Stimulated activated CD4-positive, alpha-beta T cell treated with anti-CD3 and anti-CD28 coated beads, Interleukin-15, amount 100 ng/mL, for 24 hours (primary cell): ENCODE results near the gene DR1.
A peak's percentile ranks its signal among the peaks of the same experiment; 100 is the strongest.

ENCODE experiments used
- DNase-seq: peaks from one replicate; pipeline ENCODE4 v3.0.0-alpha.2; 2020

The DR1 gene

DNA sequence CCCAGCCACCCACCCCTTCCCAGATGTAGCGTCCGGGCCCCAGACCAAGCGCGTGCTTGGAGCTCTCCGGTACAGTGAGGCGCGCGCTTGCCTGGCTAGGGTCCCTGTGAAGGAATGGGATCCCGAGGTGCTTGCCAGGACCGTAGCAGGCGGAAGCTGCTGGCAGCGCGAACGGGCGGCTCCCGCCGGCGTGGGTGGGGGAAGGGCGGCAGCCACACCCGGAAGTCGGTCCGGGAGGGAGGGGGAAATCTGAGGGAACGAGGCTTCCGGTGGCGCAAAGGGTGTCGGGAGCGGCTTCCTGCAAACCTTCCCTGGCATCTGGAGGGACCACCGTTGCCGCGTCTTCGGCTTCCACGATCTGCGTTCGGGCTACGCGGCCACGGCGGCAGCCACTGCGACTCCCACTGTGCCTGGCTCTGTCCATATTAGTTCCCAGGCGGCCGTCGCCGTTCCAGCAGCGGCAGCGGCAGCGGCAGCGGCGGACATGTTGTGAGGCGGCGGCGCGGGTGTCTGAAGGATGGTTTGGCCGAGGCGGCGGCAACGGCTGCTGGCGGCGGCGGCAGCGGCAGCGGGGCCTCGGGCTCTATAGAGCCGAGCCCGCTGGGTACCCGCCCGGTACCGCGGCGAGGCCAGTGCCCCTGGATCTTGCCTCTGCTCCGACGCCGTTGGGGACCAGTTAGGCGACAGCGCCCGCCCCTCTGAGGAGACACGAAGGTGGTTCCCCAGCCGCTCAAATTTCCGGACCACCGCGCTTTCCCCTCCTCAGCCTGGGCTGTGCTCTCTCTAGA is at the start of gene DR1:
TSS of gene DR1 (plus strand) at position 275 of the 788 bp plus-strand sequence. CDS start 739 bp downstream, outside the sequence.
- DNase-seq, result peak; percentile 96

DNA sequence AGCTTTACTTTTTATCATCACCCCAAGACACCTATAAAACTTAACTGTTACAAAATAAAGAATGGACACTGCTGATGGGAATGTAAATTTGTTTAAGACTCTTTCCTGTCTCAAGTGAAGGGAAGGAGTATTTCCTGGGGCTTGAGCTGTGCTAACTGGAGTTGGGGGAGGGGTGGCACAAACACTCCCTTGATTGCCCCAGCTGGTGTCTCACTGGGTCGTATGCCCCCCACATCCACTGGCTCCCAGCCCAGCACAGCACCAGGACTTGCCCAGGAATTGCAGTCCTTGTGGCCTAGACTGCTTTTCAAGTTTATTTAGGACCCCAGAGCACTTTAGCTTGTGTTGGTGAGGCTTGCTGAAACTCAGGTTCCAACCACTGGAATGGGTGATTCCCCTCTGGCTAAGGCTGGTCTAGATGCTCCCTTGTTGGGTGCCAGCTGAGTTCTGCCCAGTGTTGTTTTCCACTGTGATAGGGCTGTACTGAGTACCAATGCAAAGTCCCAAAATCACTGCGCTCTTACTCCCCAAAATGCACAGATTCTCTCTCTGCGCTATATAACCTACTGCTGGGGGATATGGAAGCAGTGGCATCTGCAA is 49.1 kb upstream of the DR1 start:
- no peak for DNase-seq

DNA sequence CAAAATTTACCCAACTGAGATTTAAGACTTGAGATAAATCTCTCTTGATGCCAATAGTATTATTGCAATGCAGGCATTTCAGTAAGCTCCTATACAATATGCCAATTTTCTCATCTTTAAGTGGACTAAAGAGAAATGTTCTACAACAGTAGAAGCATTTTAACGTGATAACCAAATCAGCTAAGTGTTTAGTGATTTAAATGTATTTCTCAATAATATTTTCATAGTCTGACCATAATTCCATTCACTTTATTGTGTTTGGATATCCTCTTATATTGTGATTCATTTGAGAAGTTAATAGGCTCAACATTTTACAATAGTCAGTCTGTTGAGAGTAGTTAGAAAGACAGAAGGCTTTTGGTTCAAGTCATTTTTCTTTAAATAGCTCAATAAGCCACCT is 44.6 kb upstream of the DR1 start:
- no peak for DNase-seq

DNA sequence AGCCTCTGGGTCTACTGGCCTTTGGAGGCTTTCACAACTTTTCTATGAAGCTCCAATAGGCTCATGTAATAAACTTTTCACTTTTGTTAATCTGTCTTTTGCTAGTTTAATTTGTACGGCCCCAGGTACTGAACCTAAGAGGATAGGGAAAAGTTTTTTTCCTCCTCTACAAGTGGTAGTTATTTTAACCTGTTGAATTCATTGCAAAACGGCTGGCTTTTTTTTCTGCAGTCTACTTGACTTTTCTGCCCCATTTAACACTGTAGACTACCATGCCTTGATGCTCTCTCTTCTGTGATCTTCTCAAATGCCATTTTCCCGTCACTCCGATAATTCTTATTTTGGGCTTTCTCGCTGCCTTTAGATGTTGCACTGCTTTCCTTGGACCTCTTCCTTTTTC is 43.6 kb upstream of the DR1 start:
- DNase-seq, result no peak

DNA sequence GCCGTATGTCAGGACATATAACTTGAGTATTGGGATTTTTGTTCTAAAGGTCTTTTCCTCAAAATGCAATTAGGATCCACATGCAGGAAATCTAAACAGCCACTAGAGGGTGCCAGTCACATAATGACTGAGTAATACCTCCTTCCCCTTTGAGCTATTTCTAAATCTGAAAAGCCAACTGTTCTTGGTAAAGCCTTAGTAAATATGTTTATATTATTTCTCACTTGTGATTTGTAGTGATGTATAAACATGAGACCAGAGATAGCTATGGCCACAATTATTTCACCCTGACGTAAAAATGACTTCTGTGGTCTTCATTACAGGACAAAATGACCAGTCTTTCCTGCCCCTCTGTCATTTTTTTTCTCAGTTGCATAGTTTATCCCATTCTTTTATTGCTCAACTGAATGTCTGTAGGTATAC is 41.0 kb upstream of the DR1 start:
- peak; percentile 46 for DNase-seq

DNA sequence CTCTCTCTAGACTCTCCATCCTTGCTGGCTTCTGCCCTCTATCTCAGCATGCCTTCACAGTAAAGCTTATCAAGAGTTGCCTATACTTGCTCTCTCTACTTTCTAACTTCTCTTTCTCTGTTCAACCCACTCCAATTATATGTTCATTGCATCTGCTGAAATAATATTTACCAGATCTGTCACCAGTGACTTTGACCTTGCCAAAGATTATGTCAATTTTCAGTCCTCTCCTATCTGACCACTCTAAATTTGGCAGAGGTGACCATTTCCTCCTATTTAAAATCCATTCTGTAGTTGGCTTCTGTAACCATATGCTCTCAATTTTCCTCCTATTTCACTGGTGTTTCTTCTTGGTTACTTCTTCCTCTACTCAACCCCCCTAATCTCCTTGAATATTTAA is 38.8 kb upstream of the DR1 start:
- DNase-seq, result no peak

DNA sequence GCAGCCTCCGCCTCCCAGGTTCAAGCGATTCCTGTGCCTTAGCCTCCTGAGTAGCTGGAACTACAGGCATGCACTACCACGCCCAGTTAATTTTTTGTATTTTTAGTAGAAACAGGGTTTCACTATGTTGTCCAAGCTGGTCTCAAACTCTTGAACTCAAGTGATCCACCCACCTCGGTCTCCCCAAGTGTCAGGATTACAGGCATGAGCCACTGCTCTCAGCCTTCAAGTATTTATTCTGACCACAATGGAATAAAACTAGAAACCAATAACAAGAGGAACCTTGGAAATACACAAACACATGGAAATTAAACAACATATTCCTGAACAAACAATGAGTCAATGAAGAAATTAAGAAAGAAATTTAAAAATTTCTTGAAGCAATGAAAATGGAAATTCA is 32.7 kb upstream of the DR1 start:
- DNase-seq, result no peak

DNA sequence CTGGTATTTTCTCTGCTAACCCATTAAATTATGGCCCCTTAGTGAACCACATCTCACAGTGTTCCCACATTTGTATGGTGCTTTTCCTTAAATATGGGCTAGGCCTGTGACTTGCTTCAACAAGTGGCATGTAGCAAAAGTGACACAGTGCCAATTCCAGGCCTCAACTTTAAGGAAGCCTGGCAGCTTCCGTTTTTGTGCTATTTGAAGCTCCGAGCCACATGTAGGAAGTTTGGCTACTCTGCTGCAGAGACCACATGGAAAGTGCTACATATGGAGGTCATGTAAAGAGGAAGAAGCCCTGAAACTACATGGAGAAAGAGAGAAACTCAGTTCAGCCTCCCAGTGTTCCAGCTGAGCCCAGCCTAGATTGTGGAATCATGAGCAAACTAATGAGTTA is 28.5 kb upstream of the DR1 start:
- DNase-seq, result no peak

DNA sequence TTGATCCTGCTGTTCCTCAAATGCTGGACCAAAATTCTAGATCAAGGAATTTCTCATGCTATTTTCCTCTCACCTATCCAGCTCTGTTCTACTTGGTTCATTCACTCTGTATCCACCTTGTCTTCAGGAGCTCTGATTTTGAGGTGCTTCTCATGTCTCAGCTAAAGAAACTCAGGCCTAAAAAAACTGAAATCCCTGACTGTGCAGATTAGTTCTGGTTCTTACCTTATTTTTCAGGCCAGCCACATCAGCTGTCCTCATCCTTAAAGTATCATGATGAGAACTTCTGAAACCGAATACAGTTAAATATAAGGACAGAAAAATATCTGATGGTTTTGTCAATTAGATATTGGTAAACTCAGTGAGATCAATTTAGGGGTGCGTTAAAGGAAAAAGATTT is 27.8 kb upstream of the DR1 start:
- no peak for DNase-seq

DNA sequence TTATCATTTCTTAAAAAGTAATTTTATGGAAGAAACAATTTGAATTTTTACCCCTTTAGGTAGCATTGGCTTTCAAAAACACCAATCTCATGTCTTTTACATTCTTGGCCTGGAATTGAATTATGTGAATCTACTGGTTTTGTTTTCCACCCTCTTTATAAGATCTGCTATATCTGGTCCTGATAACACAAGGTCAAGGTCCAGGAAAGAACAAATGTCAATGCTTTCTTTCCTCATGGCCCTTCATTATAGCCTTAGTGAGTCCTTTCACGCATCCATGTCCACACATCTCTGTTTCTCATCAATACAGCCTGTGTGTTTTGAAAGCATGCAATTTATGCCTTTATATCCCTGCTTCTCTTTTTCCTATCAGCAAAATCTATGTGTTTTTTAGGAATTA is 24.0 kb upstream of the DR1 start:
- no peak for DNase-seq

DNA sequence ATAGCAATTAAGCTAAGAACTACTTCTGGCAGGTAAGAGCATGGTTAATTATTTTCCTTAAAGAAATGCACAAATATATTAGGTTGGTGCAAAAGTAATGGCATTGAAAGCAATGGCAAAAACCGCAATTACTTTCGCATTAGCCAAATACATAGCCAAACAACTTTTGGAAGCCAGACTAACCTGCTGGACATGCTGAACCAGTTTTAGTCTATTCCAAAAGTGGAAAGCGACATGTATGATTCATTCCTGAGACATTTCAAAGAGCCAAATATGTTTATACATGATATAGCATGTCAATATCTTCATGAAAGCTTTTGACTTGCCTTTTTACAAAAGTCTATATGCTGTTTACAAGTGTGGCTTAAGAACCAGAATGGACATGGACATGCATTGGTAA is 23.4 kb upstream of the DR1 start:
- DNase-seq, result no peak

DNA sequence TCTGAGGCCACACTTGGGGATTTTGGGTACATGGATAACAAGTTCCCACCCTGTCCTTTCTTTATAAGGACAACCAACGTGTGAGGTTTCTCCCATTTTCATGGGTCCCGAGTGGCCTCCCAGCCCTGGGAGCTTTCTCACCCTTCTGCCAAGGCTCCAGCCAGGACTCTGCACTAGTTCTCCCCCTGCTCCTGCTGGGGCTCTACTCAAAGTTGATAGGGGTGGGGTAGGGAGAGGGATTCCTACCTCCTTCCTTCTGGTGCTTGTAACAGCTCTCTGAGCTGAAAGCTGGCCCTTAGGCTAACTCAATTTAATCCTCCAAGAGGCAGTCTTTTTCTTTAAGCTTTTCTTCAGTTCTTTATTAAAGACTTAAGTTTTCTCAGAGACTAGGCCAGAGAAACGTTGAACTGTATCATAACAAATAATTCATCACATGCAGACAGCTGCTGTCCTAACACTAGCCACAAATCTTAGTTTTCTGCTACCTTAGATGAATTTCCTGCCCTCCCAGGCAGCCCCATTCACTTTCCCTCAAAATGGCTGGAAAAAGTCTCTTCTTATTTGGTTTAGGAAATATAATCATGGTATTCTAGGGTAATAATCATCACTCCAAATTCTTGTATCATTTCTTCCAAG is 22.4 kb upstream of the DR1 start:
- no peak for DNase-seq

DNA sequence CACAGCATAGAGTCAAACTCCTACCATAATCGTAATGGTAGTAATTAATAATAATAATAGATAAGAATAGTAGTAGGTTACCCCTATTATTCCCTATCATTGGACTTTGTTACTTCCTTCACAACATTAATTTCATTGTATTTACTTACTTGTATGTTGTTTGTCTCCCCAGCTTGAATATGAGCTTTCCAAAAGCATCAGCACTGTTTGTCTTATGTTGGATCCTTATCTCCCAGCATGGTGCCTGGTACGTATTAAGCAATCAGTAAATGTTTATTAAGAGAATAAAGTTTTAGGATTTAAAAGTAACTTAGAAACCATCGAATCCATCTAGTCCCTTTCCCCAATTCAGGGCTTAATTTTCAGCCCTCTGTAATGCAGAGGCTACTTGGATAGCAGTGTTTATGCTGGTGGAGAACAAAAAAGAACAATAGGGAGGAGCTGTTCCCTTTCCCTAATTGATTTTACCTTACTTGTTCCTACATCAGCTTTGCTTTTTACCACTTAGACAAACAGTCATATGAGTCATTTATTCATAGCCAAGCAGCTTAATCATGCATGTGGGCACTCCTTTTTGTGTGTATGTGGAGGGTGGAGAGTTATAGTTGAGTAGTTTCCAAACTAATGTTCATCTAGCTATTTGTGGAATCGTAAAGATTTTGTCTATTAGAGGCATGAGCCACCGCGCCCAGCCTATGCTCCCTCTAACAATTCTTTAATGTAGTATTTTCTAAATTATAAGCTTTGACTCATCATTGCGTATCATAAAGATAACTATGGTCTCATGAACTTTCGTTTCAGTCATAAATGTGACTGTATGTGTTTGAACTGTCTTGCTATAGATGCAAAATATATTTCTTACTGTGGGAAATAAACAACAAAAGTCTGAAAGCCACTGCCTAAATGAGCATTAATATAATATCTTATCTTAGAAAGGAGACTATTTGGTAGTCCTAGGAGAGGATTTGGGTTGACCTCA is 20.9 kb upstream of the DR1 start:
- DNase-seq, result no peak

DNA sequence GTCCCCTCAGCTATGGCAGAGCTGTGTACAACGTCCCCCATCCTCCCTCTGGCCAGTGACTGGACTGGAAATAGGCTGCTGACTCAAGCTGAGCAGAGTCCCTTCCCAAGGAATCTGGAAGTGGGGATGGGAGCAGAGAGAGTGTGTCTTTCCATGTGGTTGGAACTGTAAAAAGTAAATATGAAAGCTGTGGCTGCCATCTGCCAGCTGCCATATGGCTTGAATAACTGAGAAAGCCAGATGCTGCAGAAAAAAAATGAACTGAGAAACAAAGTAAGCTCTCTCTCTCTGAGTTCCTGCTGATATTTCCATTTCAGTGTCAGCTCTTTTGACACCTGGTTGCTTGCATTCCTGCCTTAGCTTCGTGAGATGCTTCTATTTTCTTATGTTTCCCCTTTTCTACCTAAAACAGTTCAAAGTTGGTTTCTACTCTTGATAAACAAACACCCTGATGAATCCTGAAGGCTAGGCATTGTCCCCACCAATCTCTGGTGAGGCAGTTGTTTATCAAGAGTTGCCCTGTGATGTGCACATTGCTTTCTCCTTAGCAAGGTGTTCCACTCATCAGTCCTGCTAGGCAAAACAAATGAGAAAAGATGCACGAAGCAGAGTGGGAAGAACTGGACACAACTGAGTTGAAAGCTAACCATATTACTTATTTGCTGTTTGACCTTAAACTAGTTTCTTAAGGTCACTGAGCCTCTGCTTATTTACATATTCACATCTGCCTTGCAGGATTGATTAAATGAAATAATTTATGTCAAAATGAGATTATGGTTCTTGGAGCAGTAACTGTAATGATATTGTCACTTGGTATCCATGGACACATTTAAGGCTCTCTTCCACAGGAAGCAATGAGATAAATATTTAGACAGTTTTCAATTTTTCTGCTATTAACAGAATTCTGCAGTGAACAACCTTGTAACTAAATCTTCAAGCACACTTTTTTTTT is 16.6 kb upstream of the DR1 start:
- no peak for DNase-seq

DNA sequence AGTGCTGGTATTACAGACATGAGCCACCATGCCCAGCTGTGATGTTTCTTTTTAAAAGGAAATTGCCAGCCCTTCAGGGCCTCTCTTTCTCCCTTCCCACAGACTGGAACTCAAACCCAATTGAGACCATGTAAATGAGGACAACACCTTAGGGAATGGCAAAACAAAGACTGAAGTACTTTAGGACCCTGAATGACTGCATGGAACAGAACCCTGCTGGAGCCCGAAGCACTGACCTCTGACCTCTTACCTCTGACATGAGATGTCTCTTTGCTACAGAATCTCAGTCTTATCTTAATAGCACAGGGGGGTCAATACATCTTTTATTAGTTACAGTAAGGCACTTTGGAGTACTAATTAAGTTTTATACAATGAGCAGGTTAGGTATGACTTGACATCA is 15.5 kb upstream of the DR1 start:
- no peak for DNase-seq

DNA sequence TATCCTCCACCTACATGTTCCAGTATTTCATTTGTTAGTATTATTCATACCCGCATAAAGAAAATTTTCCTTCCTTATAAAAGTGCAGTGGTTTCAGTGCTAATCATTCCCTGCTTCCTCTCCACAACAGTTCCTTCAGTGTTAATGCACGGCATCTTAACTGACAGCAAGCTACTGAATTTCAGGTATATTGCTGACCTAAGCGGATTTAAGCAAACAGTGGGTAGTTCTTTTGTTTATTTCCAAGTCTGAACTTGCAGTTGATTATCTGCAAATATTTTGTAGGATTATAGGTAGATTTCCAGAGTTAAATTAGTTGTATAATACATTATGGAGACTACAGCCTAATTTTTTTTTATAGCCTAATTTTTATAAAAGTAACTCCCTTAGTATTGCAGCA is 15.1 kb upstream of the DR1 start:
- DNase-seq, result no peak

DNA sequence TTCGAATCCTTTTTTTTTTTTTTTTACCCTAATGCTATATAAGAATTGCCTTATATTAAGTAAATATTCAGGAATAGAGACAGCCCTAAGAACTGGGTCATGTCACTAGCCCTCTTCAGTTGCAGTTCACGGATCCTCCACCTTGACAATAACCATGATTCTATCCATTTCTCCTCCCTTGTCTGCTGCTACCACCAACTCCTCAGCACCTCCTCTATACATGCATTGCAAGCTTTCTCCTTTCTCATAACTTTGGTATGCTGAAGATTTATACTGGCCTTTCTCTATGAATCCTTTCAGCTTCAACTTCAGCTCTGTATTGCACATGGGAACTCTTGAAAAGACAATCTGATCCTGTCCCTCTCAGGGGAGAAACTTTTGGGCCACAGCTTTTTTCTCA is 14.3 kb upstream of the DR1 start:
- no peak for DNase-seq

DNA sequence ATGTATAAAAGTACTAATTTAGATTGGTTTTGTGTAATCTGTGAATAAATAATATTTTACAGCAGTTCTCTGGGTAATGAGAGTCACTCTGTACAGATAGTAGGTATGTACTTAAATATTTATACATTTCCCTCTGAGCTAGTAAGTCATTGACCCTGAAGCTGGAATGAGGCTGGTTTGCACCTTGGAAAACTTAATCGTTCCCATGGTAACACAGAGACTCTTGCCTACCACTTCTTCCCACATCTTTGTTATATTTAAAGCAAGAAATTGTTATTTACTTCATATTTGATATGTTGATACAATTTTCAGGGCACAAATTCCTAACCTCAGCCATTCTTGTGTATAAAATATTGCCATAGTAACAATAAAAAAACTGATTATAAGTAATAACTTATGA is 13.3 kb upstream of the DR1 start:
- no peak for DNase-seq

DNA sequence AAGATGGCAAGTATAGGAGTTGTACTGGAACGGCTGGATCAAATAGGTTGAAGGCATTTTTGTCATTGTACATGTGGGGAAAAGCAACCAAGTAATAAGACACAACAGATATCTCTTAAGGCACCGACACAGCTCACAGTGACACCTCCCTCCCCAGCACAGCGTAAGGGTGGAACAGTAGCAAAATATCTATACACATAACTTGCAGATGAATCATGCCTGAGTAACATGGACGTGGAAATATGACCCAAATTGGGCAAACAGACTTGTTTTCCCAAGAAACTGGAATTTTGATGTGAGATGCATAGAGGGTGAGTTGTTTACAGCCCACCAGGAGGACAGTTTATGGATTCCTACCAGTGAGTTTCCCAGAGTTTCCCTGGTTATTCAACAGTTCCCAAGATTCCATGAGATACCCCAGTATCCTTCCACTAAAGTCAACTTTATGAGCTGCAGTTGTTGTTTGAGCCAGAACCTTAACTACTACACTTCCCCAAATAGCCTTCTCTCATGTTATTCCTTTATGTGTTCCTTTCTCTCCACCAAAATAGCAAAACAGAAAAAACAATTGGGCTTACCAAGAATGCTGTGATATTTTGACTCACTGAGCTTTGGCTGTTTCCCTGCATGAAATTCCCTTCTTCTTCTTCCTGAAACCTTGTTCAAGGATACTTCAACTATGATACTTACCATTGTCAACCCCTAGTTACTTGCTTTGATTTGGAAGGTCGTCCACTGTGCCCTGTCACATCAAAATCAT is 7.1 kb upstream of the DR1 start:
- no peak for DNase-seq

DNA sequence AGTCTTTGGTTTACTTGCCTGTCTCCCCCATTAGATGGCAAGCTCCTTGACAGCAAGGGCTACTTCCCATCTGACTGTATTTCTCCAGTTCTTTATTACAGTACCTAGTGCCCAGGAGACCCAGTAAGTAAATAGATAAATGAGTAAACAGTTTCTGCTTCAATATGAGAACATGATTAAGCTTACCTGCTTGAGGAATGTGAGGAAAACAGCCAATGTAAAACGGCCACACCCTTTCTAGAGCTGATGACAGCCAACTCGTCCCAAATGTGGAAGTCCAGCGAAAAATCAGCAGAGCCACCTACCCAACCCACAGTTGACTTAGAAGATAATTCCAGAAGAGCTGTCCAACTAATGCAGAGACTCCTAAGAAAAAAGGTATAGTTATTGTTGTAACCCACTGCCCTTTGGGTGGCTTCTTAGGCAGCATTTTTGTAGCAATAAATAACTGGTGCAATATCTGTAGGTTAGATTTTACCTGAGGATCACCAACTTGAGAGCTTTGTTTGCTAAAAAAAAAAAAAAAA is 6.5 kb upstream of the DR1 start:
- DNase-seq, result no peak

DNA sequence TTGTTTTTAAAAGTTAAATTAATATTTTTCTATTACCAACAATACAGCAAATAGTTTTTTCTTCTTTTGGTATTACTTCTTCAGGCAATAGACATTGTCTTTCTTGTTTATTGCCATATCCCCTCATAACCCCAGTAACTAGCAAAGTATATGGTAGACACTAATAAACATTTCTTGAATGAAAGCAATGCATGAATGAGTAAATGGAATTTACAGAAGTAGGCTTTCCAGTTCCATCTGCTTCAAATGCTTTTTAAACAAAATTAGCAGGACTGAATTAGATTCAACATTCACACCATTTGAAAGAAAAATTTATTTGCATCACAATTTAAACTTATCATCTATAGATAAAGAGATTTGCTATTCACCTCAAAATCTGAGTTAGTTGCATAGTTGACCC is 5.6 kb upstream of the DR1 start:
- no peak for DNase-seq
